C4-2B (cell line): ENCODE measurements around the gene DDX39A.

Experiments used
- H3K27ac ChIP-seq: fragments of 450-650 bp; 2 replicates; pipeline ENCODE4 v1.5.1; 2017
- CTCF ChIP-seq: fragments of 450-650 bp; conservative IDR thresholded peaks from 2 replicates; pipeline ENCODE4 v1.5.1; 2017; ENCODE audit warnings: mild to moderate bottlenecking
- ZFX ChIP-seq: fragments of 450-650 bp; IDR thresholded peaks from 2 replicates; pipeline ENCODE4 v1.6.1; 2017

The DDX39A gene

GRCh38 chr19:14390548-14390947, 28.6 kb downstream of the DDX39A start:
- H3K27ac ChIP-seq, result no peak overlapping the region
- TF ChIP-seq CTCF (no peak), ZFX (no peak)

- TF ChIP-seq CTCF (no peak), ZFX (no peak)
- H3K27ac ChIP-seq, result no peak overlapping the region
Measured at GRCh38 chr19:14385492-14385891, 33.6 kb downstream of the DDX39A start.

GRCh38 chr19:14383661-14384555, 35.2 kb downstream of the DDX39A start:
- H3K27ac ChIP-seq, result no peak overlapping the region

GRCh38 chr19:14381689-14382474, 37.3 kb downstream of the DDX39A start:
- peak overlapping the region; percentile 51 for H3K27ac ChIP-seq
- no peak for TF ChIP-seq CTCF
- no peak for TF ChIP-seq ZFX

More at GRCh38 chr19:14383661-14384555, 35.2 kb downstream of the DDX39A start:
- TF ChIP-seq CTCF, result no peak
- no peak for TF ChIP-seq ZFX

GRCh38 chr19:14379294-14380065, 39.7 kb downstream of the DDX39A start:
- no peak overlapping the region for H3K27ac ChIP-seq
- TF ChIP-seq CTCF (no peak), ZFX (no peak)

GRCh38 chr19:14378890-14379289, 40.3 kb downstream of the DDX39A start:
- TF ChIP-seq CTCF, result no peak
- TF ChIP-seq ZFX, result no peak
- no peak overlapping the region for H3K27ac ChIP-seq
